Measurements from ENCODE around the gene PRPSAP2. TPM values are rescaled to one million over a fixed set of nuclear protein-coding genes. Genes with fewer than 3 reads are reported as not detected.

PRPSAP2 gene
- total RNA-seq, 1 experiment from 2014 or later: 37.8 TPM

- Histone ChIP-seq H4K20me1 (ENCODE audit: insufficient read depth) (no peaks in the 10 kb centered on the region), H2AFZ (ENCODE audit: low read depth, low read length, poor library complexity, severe bottlenecking) (no peak overlapping the region), H3K9me2 (ENCODE audit: insufficient read depth) (no peaks in the 10 kb centered on the region), H3K36me3 (ENCODE audit: control insufficient read depth in 1 of 2, insufficient read depth in 2 of 2, low read length in 2 of 2) (no peaks in the 10 kb centered on the region), H3K27ac (ENCODE audit: low read depth, low read length) (no peak overlapping the region), H3K4me1 (ENCODE audit: control insufficient read depth in 1 of 2, insufficient read depth in 2 of 2, low read length in 2 of 2) (peaks cover 6 to 18% of the 10 kb centered on the region in 2 experiments), H3K27me3 (ENCODE audit: insufficient read depth, low read length) (no peaks in the 10 kb centered on the region), H3K4me2 (ENCODE audit: low read length) (no peak overlapping the region), H3K9me3 (ENCODE audit: control insufficient read depth in 1 of 2, insufficient read depth in 1 of 2, low read depth in 1 of 2, low read length in 2 of 2) (no peaks in the 10 kb centered on the region), H3K9ac (ENCODE audit: low read length) (no peak overlapping the region), H3K4me3 (replicated peaks in 1 of 2; ENCODE audit: low read depth in 1 of 2, low read length in 2 of 2) (no peak overlapping the region), H3K79me2 (ENCODE audit: insufficient read depth, low read length) (no peaks in the 10 kb centered on the region)
- ChIA-PET RAD21 (ENCODE audit: low non-redundant PET in 1 of 2, low total read pairs in 2 of 2, uncharacterized antibody in 2 of 2, unreplicated experiment in 2 of 2) (no interaction called here), POLR2A (no interaction called here), CTCF (no interaction called here)
- TF ChIP-seq POLR2A (IDR thresholded peaks at IDR 0.05; ENCODE audit: borderline replicate concordance, extremely low read depth, insufficient read depth, insufficient read length): no peak
- TF ChIP-seq ELF1 (IDR thresholded peaks at IDR 0.05; ENCODE audit: borderline replicate concordance, low read depth): no peak
- no peak for TF ChIP-seq JUND (IDR thresholded peaks at IDR 0.05)
- no peak for TF ChIP-seq ZFX (IDR thresholded peaks at IDR 0.05)
- no peak for TF ChIP-seq SIN3A (IDR thresholded peaks at IDR 0.05; ENCODE audit: low read depth)
- no peak for TF ChIP-seq POLR2AphosphoS5 (IDR thresholded peaks at IDR 0.05; ENCODE audit: low read depth, low read length)
- BruUV-seq (replicated peaks): no TSS peak
- DNase-seq (ENCODE audit: low read depth, low spot score): no peak
- intact Hi-C loops (cut with micrococcal nuclease): no loop called here
- ATAC-seq: no peak
These were observed 9.4 kb upstream of the PRPSAP2 start for GRCh38 chr17:18848501-18848900.

DNA sequence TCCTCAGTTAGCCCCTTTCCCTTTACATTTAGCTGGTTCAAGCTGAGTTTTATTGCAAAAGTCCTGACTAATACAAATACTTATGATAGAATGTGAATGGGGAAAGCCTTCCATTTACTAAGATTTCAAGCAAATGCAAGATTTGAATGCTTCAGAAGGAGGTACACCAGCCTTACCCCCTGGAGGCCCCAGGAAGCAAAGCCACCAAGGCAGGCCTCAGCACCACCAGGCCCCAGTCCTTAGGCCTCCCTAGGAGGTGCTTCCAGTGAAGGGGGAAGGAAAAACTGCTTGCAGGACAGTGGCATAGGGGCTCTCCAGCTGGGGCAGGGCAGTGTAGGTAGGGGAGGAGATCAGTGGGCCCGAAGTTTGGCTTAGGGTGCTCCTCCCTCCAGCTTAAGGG is 7.3 kb upstream of the PRPSAP2 start:
- DNase-seq (ENCODE audit: low read depth, low spot score) (no peak), ATAC-seq (peak; percentile 26; the same call in 1 of the 2 replicates)
- no peaks in the 10 kb centered on the region for H4K20me1 ChIP-seq (ENCODE audit: insufficient read depth)
- H2AFZ ChIP-seq (ENCODE audit: low read depth, low read length, poor library complexity, severe bottlenecking): no peak overlapping the region
- peaks cover 8 to 23% of the 10 kb centered on the region in 2 experiments for H3K4me1 ChIP-seq (ENCODE audit: control insufficient read depth in 1 of 2, insufficient read depth in 2 of 2, low read length in 2 of 2)
- H3K36me3 ChIP-seq (ENCODE audit: control insufficient read depth in 1 of 2, insufficient read depth in 2 of 2, low read length in 2 of 2): no peaks in the 10 kb centered on the region
- peak overlapping the region; percentile 35 for H3K27ac ChIP-seq (ENCODE audit: low read depth, low read length)
- H3K79me2 ChIP-seq (ENCODE audit: insufficient read depth, low read length): no peaks in the 10 kb centered on the region
- BruUV-seq (replicated peaks): no TSS peak
- H3K4me3 ChIP-seq (replicated peaks in 1 of 2; ENCODE audit: low read depth in 1 of 2, low read length in 2 of 2): no peak overlapping the region
- no peaks in the 10 kb centered on the region for H3K9me3 ChIP-seq (ENCODE audit: control insufficient read depth in 1 of 2, insufficient read depth in 1 of 2, low read depth in 1 of 2, low read length in 2 of 2)
- intact Hi-C loops (cut with micrococcal nuclease): no loop called here
- H3K9me2 ChIP-seq (ENCODE audit: insufficient read depth): no peaks in the 10 kb centered on the region
- CTCF ChIA-PET: no interaction called here
- RAD21 ChIA-PET (ENCODE audit: low non-redundant PET in 1 of 2, low total read pairs in 2 of 2, uncharacterized antibody in 2 of 2, unreplicated experiment in 2 of 2): no interaction called here
- POLR2A ChIA-PET: interaction anchor here (1.2 kb wide), 1 partner anchor 8 kb away, joined by 4 read pairs; no protein-coding TSS in a partner anchor
- H3K4me2 ChIP-seq (ENCODE audit: low read length): no peak overlapping the region
- TF ChIP-seq EZH2 (IDR thresholded peaks at IDR 0.05) (no peak), SIN3A (IDR thresholded peaks at IDR 0.05; ENCODE audit: low read depth) (no peak)
- H3K27me3 ChIP-seq (ENCODE audit: insufficient read depth, low read length): no peaks in the 10 kb centered on the region
- no peak overlapping the region for H3K9ac ChIP-seq (ENCODE audit: low read length)

All from HCT116 (cell line).